ENCODE measurements around the gene LNX2. TPM values are rescaled to one million over a fixed set of nuclear protein-coding genes. Genes with fewer than 3 reads are reported as not detected.
A peak's percentile ranks its signal among the peaks of the same experiment; 100 is the strongest.

Gene LNX2
- total RNA-seq, result 15.8 TPM
- long read RNA-seq, full-length matches to known transcripts, result 14 of 24 reads
- long read RNA-seq, partial matches to known transcripts, result 5 of 24 reads
- long read RNA-seq, other reads (novel, unspliced or antisense), result 5 of 24 reads

GRCh38 chr13:27620377-27621115, at the start of gene LNX2:
TSS of gene LNX2 (minus strand) at chr13:27620529. CDS start at chr13:27581703, 38,826 bp downstream.
- intact Hi-C loops (cut with DNase I), result loop anchor here (1.0 to 5.0 kb wide), 3 partner anchors 88 to 193 kb away; partner anchors contain the start of gene MTIF3
- peak; percentile 99 for DNase-seq (ENCODE audit: low spot score)

- no peak for DNase-seq (ENCODE audit: low spot score)
- intact Hi-C loops (cut with DNase I), result loop anchor here (10.0 kb wide), 1 partner anchor 133 kb away; no protein-coding TSS in a partner anchor
These were observed 47.6 kb upstream of the LNX2 start for GRCh38 chr13:27667946-27668345.

GRCh38 chr13:27666951-27667350, 46.6 kb upstream of the LNX2 start:
- intact Hi-C loops (cut with DNase I), result loop anchor here (10.0 kb wide), 1 partner anchor 132 kb away; no protein-coding TSS in a partner anchor
- DNase-seq (ENCODE audit: low spot score), result no peak

GRCh38 chr13:27665761-27666160, 45.4 kb upstream of the LNX2 start:
- no peak for DNase-seq (ENCODE audit: low spot score)

GRCh38 chr13:27665333-27665732, 45.0 kb upstream of the LNX2 start:
- intact Hi-C loops (cut with DNase I), result loop anchor here (10.0 kb wide), 1 partner anchor 131 kb away; no protein-coding TSS in a partner anchor
- no peak for DNase-seq (ENCODE audit: low spot score)

More at GRCh38 chr13:27665761-27666160, 45.4 kb upstream of the LNX2 start:
- intact Hi-C loops (cut with DNase I), result loop anchor here (10.0 kb wide), 1 partner anchor 131 kb away; no protein-coding TSS in a partner anchor

- no peak for DNase-seq (ENCODE audit: low spot score)
- intact Hi-C loops (cut with DNase I), result loop anchor here (5.0 to 10.0 kb wide), 2 partner anchors 129 to 163 kb away; no protein-coding TSS in a partner anchor
These were observed 43.6 kb upstream of the LNX2 start for GRCh38 chr13:27663947-27664346.

- intact Hi-C loops (cut with DNase I), result loop anchor here (5.0 to 10.0 kb wide), 2 partner anchors 128 to 164 kb away; no protein-coding TSS in a partner anchor
- DNase-seq (ENCODE audit: low spot score), result no peak
These were observed 42.6 kb upstream of the LNX2 start for GRCh38 chr13:27662738-27663470.

GRCh38 chr13:27661017-27661416, 40.7 kb upstream of the LNX2 start:
- intact Hi-C loops (cut with DNase I), result loop anchor here (5.0 to 10.0 kb wide), 2 partner anchors 126 to 166 kb away; no protein-coding TSS in a partner anchor
- DNase-seq (ENCODE audit: low spot score), result no peak

GRCh38 chr13:27660511-27660910, 40.2 kb upstream of the LNX2 start:
- DNase-seq (ENCODE audit: low spot score), result no peak
- intact Hi-C loops (cut with DNase I), result loop anchor here (5.0 to 10.0 kb wide), 2 partner anchors 126 to 167 kb away; no protein-coding TSS in a partner anchor

- intact Hi-C loops (cut with DNase I), result no loop called here
- no peak for DNase-seq (ENCODE audit: low spot score)
These were observed 39.0 kb upstream of the LNX2 start for GRCh38 chr13:27659145-27659865.

GRCh38 chr13:27658546-27658945, 38.2 kb upstream of the LNX2 start:
- intact Hi-C loops (cut with DNase I), result no loop called here
- DNase-seq (ENCODE audit: low spot score), result no peak

GRCh38 chr13:27657724-27658123, 37.4 kb upstream of the LNX2 start:
- intact Hi-C loops (cut with DNase I), result no loop called here
- no peak for DNase-seq (ENCODE audit: low spot score)

- DNase-seq (ENCODE audit: low spot score), result no peak
- intact Hi-C loops (cut with DNase I), result no loop called here
These were observed 34.5 kb upstream of the LNX2 start for GRCh38 chr13:27654816-27655215.

GRCh38 chr13:27654059-27654458, 33.7 kb upstream of the LNX2 start:
- intact Hi-C loops (cut with DNase I), result no loop called here
- DNase-seq (ENCODE audit: low spot score), result no peak

GRCh38 chr13:27650312-27650711, 30.0 kb upstream of the LNX2 start:
- intact Hi-C loops (cut with DNase I), result no loop called here
- no peak for DNase-seq (ENCODE audit: low spot score)

GRCh38 chr13:27644302-27644701, 24.0 kb upstream of the LNX2 start:
- intact Hi-C loops (cut with DNase I), result no loop called here

GRCh38 chr13:27643334-27644132, 23.2 kb upstream of the LNX2 start:
- intact Hi-C loops (cut with DNase I), result no loop called here

More at GRCh38 chr13:27644302-27644701, 24.0 kb upstream of the LNX2 start:
- DNase-seq (ENCODE audit: low spot score), result no peak

GRCh38 chr13:27641711-27642502, 21.6 kb upstream of the LNX2 start:
- no peak for DNase-seq (ENCODE audit: low spot score)
- intact Hi-C loops (cut with DNase I), result no loop called here

More at GRCh38 chr13:27643334-27644132, 23.2 kb upstream of the LNX2 start:
- no peak for DNase-seq (ENCODE audit: low spot score)

Data from cardiac septum (tissue), 1 donor.